ENCODE data around the gene CBLB.

The CBLB gene

GRCh38 chr3:105786990-105787389 lies 81.8 kb downstream of the CBLB start:
- DNase-seq (ENCODE audit: extremely low read depth, low read depth), result no peak
- no peak overlapping the region for H3K4me3 ChIP-seq (replicated peaks; ENCODE audit: low read depth, low read length)
- no peak for TF ChIP-seq CTCF (IDR thresholded peaks at IDR 0.05; ENCODE audit: low read depth, low read length, missing control alignments)

- TF ChIP-seq CTCF (IDR thresholded peaks at IDR 0.05; ENCODE audit: low read depth, low read length, missing control alignments), result no peak
- no peak overlapping the region for H3K4me3 ChIP-seq (replicated peaks; ENCODE audit: low read depth, low read length)
- DNase-seq (ENCODE audit: extremely low read depth, low read depth), result no peak
Measured at GRCh38 chr3:105786241-105786640, 82.6 kb downstream of the CBLB start.

GRCh38 chr3:105785803-105786202 lies 83.0 kb downstream of the CBLB start:
- TF ChIP-seq CTCF (IDR thresholded peaks at IDR 0.05; ENCODE audit: low read depth, low read length, missing control alignments), result no peak
- H3K4me3 ChIP-seq (replicated peaks; ENCODE audit: low read depth, low read length), result no peak overlapping the region
- no peak for DNase-seq (ENCODE audit: extremely low read depth, low read depth)

GRCh38 chr3:105783631-105784030 lies 85.2 kb downstream of the CBLB start:
- H3K4me3 ChIP-seq (replicated peaks; ENCODE audit: low read depth, low read length), result no peak overlapping the region
- no peak for DNase-seq (ENCODE audit: extremely low read depth, low read depth)
- TF ChIP-seq CTCF (IDR thresholded peaks at IDR 0.05; ENCODE audit: low read depth, low read length, missing control alignments), result no peak

GRCh38 chr3:105781871-105782270 lies 86.9 kb downstream of the CBLB start:
- no peak for DNase-seq (ENCODE audit: extremely low read depth, low read depth)
- TF ChIP-seq CTCF (IDR thresholded peaks at IDR 0.05; ENCODE audit: low read depth, low read length, missing control alignments), result no peak
- H3K4me3 ChIP-seq (replicated peaks; ENCODE audit: low read depth, low read length), result no peak overlapping the region

GRCh38 chr3:105780107-105780506 lies 88.7 kb downstream of the CBLB start:
- DNase-seq (ENCODE audit: extremely low read depth, low read depth), result no peak
- no peak for TF ChIP-seq CTCF (IDR thresholded peaks at IDR 0.05; ENCODE audit: low read depth, low read length, missing control alignments)
- H3K4me3 ChIP-seq (replicated peaks; ENCODE audit: low read depth, low read length), result no peak overlapping the region

- TF ChIP-seq CTCF (IDR thresholded peaks at IDR 0.05; ENCODE audit: low read depth, low read length, missing control alignments), result no peak
- H3K4me3 ChIP-seq (replicated peaks; ENCODE audit: low read depth, low read length), result no peak overlapping the region
- DNase-seq (ENCODE audit: extremely low read depth, low read depth), result no peak
Measured at GRCh38 chr3:105775368-105775767, 93.4 kb downstream of the CBLB start.
